GM08714 (cell line): Measurements from ENCODE around the gene COLEC12.

ENCODE experiments used
- H3K4me3 ChIP-seq: fragments of 200-500 bp; sonication (Bioruptor generic); 2 replicates; pipeline ENCODE4 v1.5.1; 2014; ENCODE audit warnings: mild to moderate bottlenecking, low read length, inconsistent platforms
- ZNF274 ChIP-seq: IDR thresholded peaks from 2 replicates; pipeline ENCODE4 v1.6.1; 2012; ENCODE audit warnings: mild to moderate bottlenecking, low read depth, low read length

The COLEC12 gene

DNA sequence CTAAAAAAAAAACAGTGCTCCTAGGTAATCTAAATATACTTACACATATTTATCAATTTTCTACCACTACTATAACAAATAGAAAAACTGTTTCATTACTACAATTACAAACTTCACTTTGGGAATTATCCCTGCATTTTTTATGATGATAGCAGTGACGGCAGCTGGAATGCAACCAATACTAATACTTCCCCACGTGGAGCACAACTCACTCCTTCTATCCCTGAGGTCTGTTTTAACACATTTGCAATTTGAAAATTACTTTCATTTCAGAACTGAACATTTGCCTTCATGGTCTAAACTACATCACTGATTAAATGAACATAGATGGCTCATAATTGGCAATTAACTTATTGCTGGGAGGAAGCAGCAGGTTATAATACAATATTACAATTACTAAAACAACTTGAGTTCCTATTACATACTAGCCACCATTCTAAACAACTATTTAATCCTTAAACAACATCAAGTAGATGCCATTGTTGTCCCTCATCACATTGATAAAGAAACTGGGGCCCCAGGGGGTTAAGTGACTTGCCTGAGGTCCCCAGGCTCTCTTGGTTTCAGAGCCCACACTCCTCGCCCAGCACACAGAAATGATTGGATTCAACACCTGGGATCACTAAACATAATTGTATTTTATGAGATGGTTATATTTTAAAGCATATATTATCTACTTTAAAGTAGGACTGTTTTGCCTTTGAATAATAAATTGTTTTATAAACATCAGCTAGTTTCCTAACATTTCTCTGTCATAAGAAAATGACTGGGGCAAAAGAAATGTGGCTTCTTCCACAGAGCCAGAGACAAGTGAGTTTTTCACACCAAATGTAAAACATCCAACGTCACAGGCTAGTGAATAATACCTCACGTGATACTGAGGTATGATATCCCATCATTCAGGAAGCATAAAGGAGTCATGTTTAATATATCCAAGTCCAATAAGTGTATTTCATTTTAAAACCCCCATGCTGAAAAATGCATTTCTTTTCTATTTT lies 6.2 kb downstream of the COLEC12 start:
- no peak for TF ChIP-seq ZNF274
- H3K4me3 ChIP-seq, result no peak overlapping the region

DNA sequence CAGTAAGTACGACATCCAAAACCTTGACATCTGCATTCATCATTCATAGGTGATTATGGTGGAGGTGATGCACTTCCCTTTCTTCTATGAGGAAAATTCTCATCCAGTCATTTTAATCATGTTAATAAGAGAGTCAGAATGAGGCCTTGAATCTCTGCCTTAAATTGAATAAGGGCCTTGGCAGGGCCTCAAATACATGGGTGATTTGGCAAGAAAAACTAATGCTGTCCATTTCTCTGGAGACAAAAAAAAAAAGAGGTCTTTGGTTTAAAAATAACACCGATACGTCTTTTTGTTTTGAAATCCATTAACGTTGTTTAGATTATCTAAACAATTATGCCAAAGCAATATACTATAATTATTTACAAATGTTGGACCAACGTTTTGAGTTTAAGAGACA lies 8.1 kb downstream of the COLEC12 start:
- H3K4me3 ChIP-seq, result no peak overlapping the region
- no peak for TF ChIP-seq ZNF274

DNA sequence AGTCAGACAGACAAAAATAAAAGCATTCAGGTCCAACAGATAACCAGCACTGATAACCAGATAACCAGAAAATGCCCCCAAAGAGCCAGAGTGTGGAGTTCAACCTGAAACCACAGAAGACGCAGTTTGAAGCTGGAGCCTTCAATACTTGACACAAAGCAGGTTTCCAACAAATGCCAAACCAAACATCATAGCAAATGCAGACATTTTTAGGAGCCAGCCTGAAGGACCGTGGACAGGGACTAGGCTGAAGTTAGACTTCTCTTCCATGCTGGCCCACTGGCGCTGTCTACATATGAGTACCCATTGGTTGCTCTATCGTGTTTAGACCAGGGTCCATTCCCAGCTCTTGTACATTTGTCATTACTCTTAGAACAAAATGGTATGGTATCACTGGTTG lies 9.9 kb downstream of the COLEC12 start:
- no peak for TF ChIP-seq ZNF274
- H3K4me3 ChIP-seq, result no peak overlapping the region

DNA sequence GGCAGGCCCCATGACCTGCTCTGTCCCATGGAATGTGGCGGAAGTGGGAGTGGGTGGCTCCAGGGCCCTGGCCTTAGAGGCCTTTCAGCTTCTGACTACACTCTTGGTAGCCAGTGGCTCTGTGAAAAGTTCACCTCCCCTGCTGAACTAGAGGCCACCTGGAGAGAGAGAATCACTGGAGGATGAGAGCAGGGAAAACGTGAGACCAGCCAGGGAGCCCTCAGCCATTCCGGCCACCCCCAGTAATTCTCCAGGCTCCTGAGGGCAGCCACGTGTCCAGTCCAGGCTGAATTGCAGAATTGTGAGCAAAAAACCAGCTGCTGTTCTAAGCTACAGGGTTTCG lies 10.5 kb downstream of the COLEC12 start:
- no peak overlapping the region for H3K4me3 ChIP-seq
- TF ChIP-seq ZNF274, result no peak

DNA sequence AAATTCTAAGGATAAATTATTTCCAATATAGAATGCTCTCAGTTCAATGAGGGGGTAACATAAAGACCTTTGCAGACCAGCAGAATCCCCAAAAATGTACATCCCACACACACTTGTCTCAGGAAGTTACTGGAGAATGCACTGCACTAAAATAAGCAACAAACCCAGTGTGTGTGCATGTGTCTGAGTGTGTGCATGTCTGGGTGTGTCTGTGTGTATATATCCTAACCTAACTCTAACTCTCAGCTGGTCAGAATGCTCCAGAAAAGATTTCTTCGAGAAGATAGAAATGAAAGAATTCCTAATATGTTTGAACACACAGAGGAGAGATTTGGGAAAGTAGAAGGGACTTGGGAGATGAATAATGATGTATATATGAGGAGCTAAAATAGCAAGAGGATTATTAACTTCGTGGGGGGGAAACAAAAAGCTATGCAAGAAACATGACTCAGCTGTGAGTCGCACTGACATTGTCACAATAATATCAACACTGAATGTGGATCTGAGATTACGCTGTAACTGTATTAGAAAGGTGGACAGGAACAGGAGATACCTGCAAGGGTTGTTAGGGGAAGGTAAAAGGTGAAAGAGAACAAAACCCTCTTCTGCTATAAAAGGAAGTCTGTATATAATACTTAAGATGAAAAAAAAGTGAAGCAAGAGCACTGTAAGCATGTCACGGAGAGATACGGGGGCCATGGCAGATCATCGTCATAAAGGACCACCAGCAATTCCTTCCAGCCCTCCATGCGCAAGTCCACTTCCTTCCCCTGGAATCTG lies 11.1 kb downstream of the COLEC12 start:
- TF ChIP-seq ZNF274, result no peak
- no peak overlapping the region for H3K4me3 ChIP-seq

DNA sequence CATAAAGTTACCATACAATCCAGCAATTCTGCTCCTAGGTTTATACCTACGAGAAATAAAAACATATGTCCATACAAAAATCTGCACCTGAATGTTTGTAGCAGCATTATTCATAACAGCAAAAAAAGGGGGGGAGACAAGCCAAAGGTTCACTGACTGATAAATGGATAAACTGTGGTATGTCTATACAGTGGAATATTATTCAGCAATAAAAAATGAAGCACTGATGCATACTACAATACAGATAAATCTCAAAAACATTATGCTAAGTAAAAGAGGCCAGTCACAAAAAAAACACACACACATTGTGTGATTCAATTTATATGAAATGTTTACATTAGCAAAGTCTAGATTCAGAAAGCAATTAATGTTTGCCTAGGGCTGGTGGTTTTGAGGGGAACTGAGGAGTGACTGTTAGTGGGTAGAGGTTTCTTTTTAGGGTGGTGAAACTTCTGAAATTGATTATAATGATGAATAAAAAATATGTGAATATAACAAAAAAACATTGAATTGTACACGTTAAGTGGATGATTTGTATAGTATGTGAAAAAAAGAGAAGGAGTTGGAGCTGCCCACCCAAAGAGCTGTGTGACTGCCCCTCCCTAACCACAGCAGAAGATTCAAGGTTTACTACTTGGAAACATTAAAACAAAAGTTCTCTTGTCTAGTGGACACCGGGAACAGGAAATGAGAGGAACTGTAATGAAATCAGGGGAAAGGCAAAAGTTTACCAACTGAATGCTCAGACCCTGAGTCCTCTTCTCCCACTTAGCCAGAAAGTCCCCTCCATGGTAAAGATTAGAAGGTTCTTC lies 13.4 kb downstream of the COLEC12 start:
- no peak for TF ChIP-seq ZNF274
- no peak overlapping the region for H3K4me3 ChIP-seq

DNA sequence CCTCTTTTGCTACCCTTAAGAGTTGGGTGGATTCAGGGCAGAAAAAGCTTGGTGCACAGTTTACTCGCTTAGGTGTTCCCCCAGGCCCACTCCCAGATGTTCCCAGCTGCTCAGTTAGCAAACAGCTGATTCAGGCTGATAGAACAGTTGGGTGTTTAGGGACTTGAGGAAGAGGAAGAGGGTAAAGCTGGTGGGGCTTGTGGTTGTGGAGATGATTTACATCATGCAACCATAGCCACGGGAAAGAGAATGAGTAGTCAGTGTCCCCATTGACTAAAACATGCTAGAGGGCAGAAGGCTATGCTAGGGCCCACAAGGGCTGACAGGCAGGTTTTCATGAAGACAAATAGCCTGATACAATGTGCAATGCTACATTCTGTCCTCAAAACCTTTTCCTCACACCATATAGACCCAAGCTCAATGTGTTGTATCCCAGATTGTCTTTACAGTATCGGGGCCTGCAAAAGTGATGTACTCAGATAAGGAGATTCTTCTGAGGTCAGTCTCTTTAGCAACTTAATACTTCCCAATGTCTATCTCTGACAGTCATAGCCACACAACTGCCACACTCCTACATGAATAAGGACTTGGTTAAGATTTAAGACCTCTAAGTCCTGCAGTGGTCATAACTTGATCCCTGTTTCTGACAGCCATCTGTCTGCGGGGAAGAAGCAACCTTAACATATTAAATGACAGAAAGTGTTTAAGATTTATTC lies 15.6 kb downstream of the COLEC12 start:
- no peak for TF ChIP-seq ZNF274

DNA sequence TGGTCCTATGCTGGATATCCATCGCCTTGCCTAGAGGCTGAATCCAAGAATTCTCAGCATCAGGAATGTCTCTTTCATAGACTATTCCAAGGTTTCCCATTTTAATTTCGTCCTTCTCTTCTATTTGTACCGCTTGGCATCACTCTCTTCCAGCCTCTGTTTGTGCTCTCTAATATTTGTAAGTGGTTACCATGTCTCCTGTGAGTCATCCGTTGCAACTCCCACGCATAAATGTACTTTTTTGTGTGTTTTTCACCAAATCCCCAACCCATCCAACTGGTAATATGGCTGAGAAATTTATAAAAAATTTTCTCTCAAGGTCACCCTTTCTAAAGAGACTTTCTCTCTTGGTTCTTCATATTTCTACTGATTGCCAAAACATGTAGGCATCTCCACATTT lies 21.8 kb downstream of the COLEC12 start:
- no peak overlapping the region for H3K4me3 ChIP-seq
- TF ChIP-seq ZNF274, result no peak

More for the DNA sequence above, 15.6 kb downstream of the COLEC12 start:
- no peak overlapping the region for H3K4me3 ChIP-seq

DNA sequence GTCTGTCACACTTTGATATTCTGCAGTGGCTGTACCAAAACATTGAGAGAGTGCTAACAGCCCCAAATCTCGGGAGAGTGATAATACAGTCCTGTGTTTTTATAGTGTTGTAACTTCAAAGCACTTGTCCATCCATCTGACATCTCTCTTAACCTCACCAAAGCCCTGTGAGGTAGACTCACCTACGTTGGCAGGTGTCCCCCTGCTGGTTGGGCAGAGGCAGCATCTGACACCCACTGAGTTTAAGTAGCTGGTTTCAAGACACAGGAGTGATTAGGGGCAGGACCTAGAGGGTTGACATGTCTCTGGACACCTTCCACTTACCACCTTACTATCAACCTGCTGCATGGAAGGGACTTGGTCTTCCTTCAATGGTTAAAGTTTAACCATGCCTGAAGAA lies 22.9 kb downstream of the COLEC12 start:
- TF ChIP-seq ZNF274, result no peak
- H3K4me3 ChIP-seq, result no peak overlapping the region

DNA sequence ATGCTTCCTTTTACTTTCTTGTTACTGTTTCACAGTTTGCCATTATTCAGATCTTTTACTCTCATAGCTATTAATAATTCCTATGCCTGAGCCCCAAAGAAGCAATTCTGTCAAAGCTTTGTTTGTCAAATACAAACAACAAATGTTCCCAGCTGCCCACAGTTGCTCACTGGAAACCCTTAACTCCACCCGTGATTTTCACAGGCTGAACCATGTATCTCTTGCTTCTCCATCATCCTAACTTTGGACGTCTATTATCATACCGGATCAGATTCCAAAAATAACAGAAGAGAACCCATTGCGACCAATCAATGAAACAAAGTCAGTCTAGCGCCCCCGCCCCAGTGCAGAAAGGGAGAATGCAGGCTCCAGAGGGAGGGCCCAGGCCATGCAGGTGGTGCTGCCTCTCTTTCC lies 24.2 kb downstream of the COLEC12 start:
- no peak overlapping the region for H3K4me3 ChIP-seq
- no peak for TF ChIP-seq ZNF274

DNA sequence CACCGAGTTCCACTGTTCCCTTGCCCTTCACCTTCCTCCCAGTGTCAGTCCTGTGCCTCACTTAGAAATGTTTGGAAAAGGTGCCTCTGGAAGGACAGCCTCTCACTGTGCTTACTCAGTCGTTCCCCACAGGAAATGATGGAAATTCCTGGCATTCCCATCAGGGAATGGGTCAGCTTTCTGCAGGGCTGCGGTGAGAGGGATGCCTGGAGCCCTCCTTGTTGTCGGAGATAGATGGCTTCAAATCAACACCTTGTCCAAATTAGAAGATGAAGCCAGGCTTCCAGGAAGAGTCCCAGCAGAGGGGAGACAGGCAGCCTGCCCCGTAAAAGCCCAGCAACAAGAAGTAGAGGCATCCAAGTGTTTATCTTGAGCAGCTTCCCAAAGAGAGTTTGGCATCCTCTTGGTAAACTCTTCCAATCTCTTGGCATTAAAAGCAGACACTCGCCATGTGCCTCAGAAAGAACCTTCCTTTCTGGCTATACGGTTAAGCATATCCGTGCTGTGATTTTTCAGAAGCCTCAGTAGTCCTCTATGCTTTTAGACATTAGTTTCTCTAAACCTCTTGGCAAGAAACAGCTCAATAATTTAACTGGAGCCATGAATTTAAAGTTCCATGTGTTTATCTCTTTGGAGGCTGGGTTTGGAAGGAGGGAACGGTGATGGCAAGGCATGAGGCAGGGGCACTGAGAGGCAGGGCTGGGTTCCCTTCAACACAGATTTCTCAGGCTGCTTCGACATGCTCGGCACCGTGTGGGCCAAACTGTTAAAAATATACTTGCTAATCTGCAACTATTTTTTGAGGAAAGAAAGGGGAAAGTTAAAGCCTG lies 25.1 kb downstream of the COLEC12 start:
- no peak overlapping the region for H3K4me3 ChIP-seq
- TF ChIP-seq ZNF274, result no peak

DNA sequence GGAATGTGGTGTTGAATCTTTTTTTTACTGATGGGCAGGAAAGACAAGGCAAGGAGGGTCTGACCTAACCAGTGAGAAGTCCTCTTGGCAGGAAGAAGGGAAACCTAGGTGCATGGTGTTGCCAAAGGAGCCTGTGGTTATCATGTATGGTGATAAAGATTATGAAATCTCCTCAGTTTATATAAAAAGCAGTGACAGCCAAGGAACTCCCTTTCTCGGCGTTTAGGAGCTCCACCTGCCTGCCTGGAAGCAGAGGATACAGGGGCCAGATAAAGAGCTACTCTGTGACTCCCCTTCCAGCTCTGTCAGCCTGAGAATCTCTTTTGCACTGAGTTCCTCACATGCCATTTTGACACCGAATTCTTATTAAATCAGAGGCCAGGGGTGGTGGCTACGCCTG lies 26.1 kb downstream of the COLEC12 start:
- no peak overlapping the region for H3K4me3 ChIP-seq
- no peak for TF ChIP-seq ZNF274

DNA sequence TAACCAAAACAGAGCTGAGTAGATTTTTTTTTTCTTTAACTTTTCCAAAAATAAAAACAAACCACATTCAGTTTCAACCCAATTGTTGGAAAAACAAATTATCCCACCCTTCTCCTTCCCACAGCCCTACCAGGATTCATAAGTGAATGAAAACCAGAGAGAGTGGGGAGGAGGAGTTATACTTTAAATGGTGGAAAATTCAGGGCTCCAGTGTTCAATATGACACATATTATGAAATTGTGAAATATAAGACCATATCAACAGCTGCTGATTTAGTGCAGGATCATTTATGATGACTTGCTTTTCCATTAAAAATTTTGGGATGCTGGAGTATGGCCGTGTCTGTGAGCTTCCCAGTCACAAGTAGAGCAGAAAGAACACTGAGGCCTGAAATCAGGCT lies 26.7 kb downstream of the COLEC12 start:
- TF ChIP-seq ZNF274, result no peak
- no peak overlapping the region for H3K4me3 ChIP-seq

DNA sequence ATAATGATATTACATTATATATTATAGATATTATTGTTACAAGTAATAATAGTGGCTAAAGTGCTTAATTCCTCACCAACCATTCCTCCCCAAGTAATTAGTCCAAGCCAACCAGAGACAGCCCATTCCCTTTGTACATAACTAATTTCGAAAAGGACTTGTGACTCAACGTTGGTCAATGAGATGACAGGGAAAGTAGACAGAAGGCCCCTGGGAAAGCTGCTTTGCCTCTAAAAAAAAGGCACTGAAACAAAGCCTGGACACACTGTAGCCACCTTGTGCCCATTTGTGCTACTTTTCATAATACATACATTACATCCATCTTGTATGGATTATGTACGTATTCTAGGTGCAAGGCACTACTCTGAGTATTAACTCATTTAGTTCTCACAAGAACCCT lies 28.8 kb downstream of the COLEC12 start:
- no peak for TF ChIP-seq ZNF274

More for the DNA sequence above, 28.8 kb downstream of the COLEC12 start:
- H3K4me3 ChIP-seq, result no peak overlapping the region
